HepG2 (cell line): Measurements from ENCODE around the gene PRPF38B. TPM values are rescaled to one million over a fixed set of nuclear protein-coding genes. Genes with fewer than 3 reads are reported as not detected.

Experiments
- ATAC-seq: fragments of 200-7000 bp; cut with Tn5 transposase; 3 replicates; pipeline ENCODE4 v1.9.1; 2020; ENCODE audit warnings: mild to moderate bottlenecking, moderate library complexity
- BruUV-seq: library from RNA; stranded (reverse); fragments of 400-500 nt; replicated peaks from 2 replicates; lab custom pipeline; 2021; lab: Mats Ljungman, UMichigan
- CTCF ChIA-PET: fragments of 300-600 bp; formaldehyde crosslinking; extraction: SDS; loops from one replicate; lab custom pipeline; 2021; ENCODE audit warnings: low total read pairs, inconsistent platforms, low intra/inter-chr PET ratio; lab: Yijun Ruan, JAX
- POLR2A ChIA-PET: fragments of 350-600 bp; sonication (Branson Sonifier 250); formaldehyde crosslinking; loops from one replicate; lab custom pipeline; 2020; ENCODE audit warnings: antibody characterized with exemption, inconsistent platforms; lab: Yijun Ruan, JAX
- DNase-seq: peaks from one replicate; pipeline ENCODE4 v3.0.0-alpha.2; 2015; ENCODE audit warnings: low spot score
- FAIRE-seq: peaks from 3 replicates; lab custom pipeline; 2011; peaks lifted over from hg19 to GRCh38; lab: Jason Lieb, UNC
- H2AFZ ChIP-seq: one replicate; pipeline ENCODE4 v1.6.1; 2011; ENCODE audit warnings: low read length, inconsistent platforms
- H3K27ac ChIP-seq: fragments of 300-600 bp; 3 replicates; pipeline ENCODE4 v1.8.0; 2011; ENCODE audit warnings: mixed run types, mild to moderate bottlenecking, mixed read lengths, low read length, inconsistent platforms; ENCODE audit not compliant: insufficient read depth; ENCODE audit errors: extremely low read length
- H3K27me3 ChIP-seq, 2 experiments: fragments of 200-600 bp in 1 of 2; 2 replicates in 1 of 2; 3 replicates in 1 of 2; pipeline versions ENCODE4 v1.6.0 to v1.8.0; 2011; ENCODE audit warnings: low read length in 2 of 2, mild to moderate bottlenecking in 2 of 2, moderate library complexity in 2 of 2, inconsistent platforms in 1 of 2; ENCODE audit not compliant: insufficient read depth in 2 of 2, control insufficient read depth in 1 of 2
- H3K36me3 ChIP-seq, 2 experiments: fragments of 200-600 bp in 1 of 2; replicated peaks in 1 of 2; 2 replicates in 1 of 2; 3 replicates in 1 of 2; pipeline versions ENCODE4 v1.5.1 to v1.8.0; 2011; ENCODE audit warnings: low read length in 2 of 2, inconsistent platforms in 1 of 2; ENCODE audit not compliant: insufficient read depth in 2 of 2, control insufficient read depth in 1 of 2
- H3K4me1 ChIP-seq: 2 replicates; pipeline ENCODE4 v1.5.1; 2012; ENCODE audit warnings: low read length, inconsistent platforms; ENCODE audit not compliant: insufficient read depth
- H3K4me2 ChIP-seq: 2 replicates; pipeline ENCODE4 v1.6.0; 2011; ENCODE audit warnings: low read depth, low read length, inconsistent platforms
- H3K4me3 ChIP-seq, 3 experiments: fragments of 200-600 bp in 1 of 3; sonication (generic), shearing (Covaris generic) in 1 of 3; replicated peaks in 1 of 3; 2 replicates each; pipeline ENCODE4 v1.5.1; 2011 to 2016; ENCODE audit warnings: low read length in 3 of 3, inconsistent platforms in 2 of 3, low read depth in 2 of 3, mild to moderate bottlenecking in 2 of 3, control low read depth in 1 of 3, mixed read lengths in 1 of 3; ENCODE audit not compliant: insufficient read depth in 1 of 3
- H3K79me2 ChIP-seq: one replicate; pipeline ENCODE4 v1.6.1; 2011; ENCODE audit warnings: low read length, inconsistent platforms; ENCODE audit not compliant: insufficient read depth
- H3K9ac ChIP-seq: 2 replicates; pipeline ENCODE4 v1.6.0; 2011; ENCODE audit warnings: mild to moderate bottlenecking, low read depth, low read length, inconsistent platforms; ENCODE audit not compliant: insufficient read depth
- H3K9me3 ChIP-seq: 2 replicates; pipeline ENCODE4 v1.5.1; 2012; ENCODE audit warnings: mild to moderate bottlenecking, low read length
- H4K20me1 ChIP-seq: 2 replicates; pipeline ENCODE4 v1.6.0; 2011; ENCODE audit warnings: inconsistent platforms, mild to moderate bottlenecking, low read length, moderate library complexity; ENCODE audit not compliant: insufficient read depth
- CTCF ChIP-seq: sonication (generic); formaldehyde crosslinking; IDR thresholded peaks from 2 replicates; pipeline ENCODE4 v1.5.0; 2020; ENCODE audit warnings: mild to moderate bottlenecking, missing genetic modification reagents, moderate library complexity
- PHF20 ChIP-seq: sonication (generic); formaldehyde crosslinking; IDR thresholded peaks from 2 replicates; pipeline ENCODE4 v1.5.0; 2020; ENCODE audit warnings: mild to moderate bottlenecking, missing genetic modification reagents
- SMC3 ChIP-seq: IDR thresholded peaks from 2 replicates; pipeline ENCODE4 v1.6.1; 2011; ENCODE audit warnings: low read length, improper control_type of control experiment
- STAG1 ChIP-seq: sonication (generic); formaldehyde crosslinking; IDR thresholded peaks from 2 replicates; pipeline ENCODE4 v1.4.0; 2020; ENCODE audit warnings: missing genetic modification reagents
- ZNF142 ChIP-seq: sonication (generic); formaldehyde crosslinking; IDR thresholded peaks from 2 replicates; pipeline ENCODE4 v1.4.0; 2020; ENCODE audit warnings: missing genetic modification reagents
- ZNF331 ChIP-seq: sonication (generic); formaldehyde crosslinking; IDR thresholded peaks from 2 replicates; pipeline ENCODE4 v1.4.0; 2020; ENCODE audit warnings: missing genetic modification reagents
- whole genome bisulfite sequencing: methylation state at CpG from one replicate; pipeline ENCODE4 v1.1.6; 2017; ENCODE audit warnings: low lambda C conversion rate; 5-methylcytosine and 5-hydroxymethylcytosine counted together
- in situ Hi-C: cut with HindIII; loops from 2 replicates; pipeline ENCODE4 v1.10.0; 2017; ENCODE audit warnings: low pct_unique_long_range_greater_than_20kb; ENCODE audit not compliant: extremely low pct_ligation_motif_present
- intact Hi-C: fragments of 100-400 bp; cut with micrococcal nuclease; formaldehyde crosslinking; loops from one replicate; pipeline ENCODE4 v1.10.0; 2022; ENCODE audit not compliant: unreplicated experiment
- polyA plus RNA-seq, 8 experiments: library from polyadenylated mRNA; depleted of rRNA in 3 of 8; stranded (reverse) in 7 of 8; unstranded in 1 of 8; fragments of >200 nt; fragmentation: Illumina TruSeq in 4 of 8; extraction: Trizol in 4 of 8; gene quantifications; 2 replicates each; pipeline versions ENCODE4 v1.2.1 to v1.2.3, GENCODE V29; 2011 to 2016; ENCODE audit warnings: low read depth in 4 of 8, missing spikeins in 1 of 8, mixed read lengths in 1 of 8; ENCODE audit not compliant: insufficient read depth in 1 of 8
- total RNA-seq, 5 experiments: library from RNA; depleted of rRNA; stranded (reverse); fragments of >200 nt; fragmentation: Illumina TruSeq; extraction: Trizol; gene quantifications; 2 replicates each; pipeline ENCODE4 v1.2.3, GENCODE V29; 2016; ENCODE audit warnings: low read depth in 1 of 5

PRPF38B gene
- total and polyA plus RNA-seq, 2 of the 13 experiments (the other 11 are each of a cell fraction or from before 2014, with no cell fraction given): 25.7 to 29.7 TPM

DNA sequence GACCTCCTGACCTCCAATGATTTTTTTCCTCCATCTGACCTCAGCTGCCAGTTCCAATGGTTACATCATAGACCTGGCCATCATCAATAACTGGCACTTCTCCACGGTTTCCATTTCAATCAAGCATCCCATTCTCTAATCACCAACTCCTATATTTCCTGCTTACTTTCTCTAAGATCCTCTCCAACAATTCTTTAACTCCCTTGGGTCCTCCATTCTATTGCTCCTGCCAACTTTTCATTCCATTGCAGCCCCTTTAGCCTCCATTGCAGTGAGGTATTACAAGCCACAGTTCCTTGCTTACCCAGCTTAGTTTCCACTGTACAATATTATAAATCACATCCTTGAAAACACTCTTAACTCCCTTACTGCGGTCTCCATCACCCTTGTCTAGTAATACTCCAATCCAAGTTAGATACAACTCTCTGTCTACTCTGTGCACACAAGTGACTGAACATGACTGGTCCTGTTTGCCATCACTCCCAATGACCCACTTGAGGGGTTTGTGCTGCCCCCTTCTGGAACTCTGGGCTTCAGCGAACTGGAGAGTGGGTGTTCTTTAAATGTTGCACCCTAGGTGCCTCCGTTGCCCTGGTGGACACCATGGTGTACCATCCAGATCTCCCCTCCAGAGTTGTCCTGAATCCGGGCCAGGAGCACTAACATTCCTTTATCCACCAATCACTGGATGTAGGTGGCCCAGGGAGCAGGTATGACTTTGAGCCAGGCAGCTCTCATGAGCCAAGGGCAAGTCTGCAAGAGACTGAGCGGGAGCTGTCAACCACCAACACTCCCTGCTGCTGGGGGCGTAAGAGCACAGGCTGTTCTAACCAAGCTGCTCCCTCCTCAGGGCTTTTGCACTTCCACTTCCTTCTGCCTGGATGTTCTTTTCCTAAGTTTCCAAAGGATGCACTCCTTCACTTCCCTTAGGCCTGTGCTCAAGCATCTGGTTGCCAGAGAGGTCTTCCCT lies 16.9 kb downstream of the PRPF38B start:
- Histone ChIP-seq H3K4me3 (no peak overlapping the region), H3K4me1 (no peaks in the 10 kb centered on the region), H3K4me2 (no peak overlapping the region), H3K9me3 (no peaks in the 10 kb centered on the region), H3K27ac (no peak overlapping the region), H3K79me2 (no peaks in the 10 kb centered on the region), H3K9ac (no peak overlapping the region), H4K20me1 (no peaks in the 10 kb centered on the region; the same call in 1 of the 2 replicates), H2AFZ (no peak overlapping the region), H3K36me3 (no peaks in the 10 kb centered on the region), H3K27me3 (no peaks in the 10 kb centered on the region; a peak in 1 of 5 replicates)
- DNase-seq (no peak), FAIRE-seq (no peak), ATAC-seq (peak; percentile 60)
- TF ChIP-seq ZNF142 (CRISPR knock-in tag) (no peak), SMC3 (0 out of 2 replicates have a peak, but pooled peaks have one; percentile 14), ZNF331 (CRISPR knock-in tag) (no peak), CTCF (CRISPR knock-in tag) (peak; percentile 45), PHF20 (CRISPR knock-in tag) (no peak), STAG1 (CRISPR knock-in tag) (peak; percentile 25; the same call in 1 of the 2 replicates)
- WGBS: 42% methylated on average over 6 of the region's 7 CpGs
- POLR2A ChIA-PET: no interaction called here
- CTCF ChIA-PET: no interaction called here
- no TSS peak for BruUV-seq
- in situ Hi-C loops: no loop called here
- intact Hi-C loops: no loop called here
